ENCODE measurements around the gene UBQLN3. TPM values are rescaled to one million over a fixed set of nuclear protein-coding genes. Genes with fewer than 3 reads are reported as not detected.

Gene UBQLN3
- total RNA-seq, 4 donors from 2014 or later = 0.56 to 2.0 (median 1.6) TPM

- WGBS, 2 donors = 50 to 61% methylated on average over 1 of the region's 1 CpG
- intact Hi-C loops (cut with DNase I) = no loop called here
- DNase-seq = no peak
Observed at GRCh38 chr11:5548440-5548839, 38.7 kb upstream of the UBQLN3 start, which contains the start of gene OR52H1. OR52H1 (minus strand) TSS chr11:5548540; CDS start chr11:5545505, 3,035 bp downstream.

GRCh38 chr11:5547982-5548381 is 38.2 kb upstream of the UBQLN3 start:
- Histone ChIP-seq H3K36me3 (no peaks in the 10 kb centered on the region), H3K9me3 (no peaks in the 10 kb centered on the region), H3K27me3 (no peaks in the 10 kb centered on the region), H3K4me1 (peaks cover 0 to 2% of the 10 kb centered on the region in 2 donors), H3K4me3 (replicated peaks in 1 of 3) (no peak overlapping the region), H3K27ac (no peak overlapping the region)
- intact Hi-C loops (cut with DNase I) = no loop called here
- WGBS, 2 donors = 92 to 96% methylated on average over 1 of the region's 1 CpG
- no peak for DNase-seq
- TF ChIP-seq CTCF (IDR thresholded peaks at IDR 0.05) = no peak

More at GRCh38 chr11:5548440-5548839, 38.7 kb upstream of the UBQLN3 start, which contains the start of gene OR52H1:
- H3K36me3 ChIP-seq = no peaks in the 10 kb centered on the region
- no peaks in the 10 kb centered on the region for H3K9me3 ChIP-seq
- no peak within 1 kb of the TSS for H3K4me3 ChIP-seq (replicated peaks in 1 of 3)
- no peak for TF ChIP-seq POLR2A (IDR thresholded peaks at IDR 0.05)
- no peak for TF ChIP-seq CTCF (IDR thresholded peaks at IDR 0.05)
- H3K27me3 ChIP-seq = no peaks in the 10 kb centered on the region
- no peak within 1 kb of the TSS for H3K27ac ChIP-seq
- peaks cover 0 to 4% of the 10 kb centered on the region in 2 donors for H3K4me1 ChIP-seq

- intact Hi-C loops (cut with DNase I) = no loop called here
- H3K4me1 ChIP-seq = no peaks in the 10 kb centered on the region
- H3K27ac ChIP-seq = no peak overlapping the region
- no peaks in the 10 kb centered on the region for H3K27me3 ChIP-seq
- TF ChIP-seq CTCF (IDR thresholded peaks at IDR 0.05) = no peak
- no peak for TF ChIP-seq POLR2A (IDR thresholded peaks at IDR 0.05)
- H3K36me3 ChIP-seq = no peaks in the 10 kb centered on the region
- 90 to 93% methylated on average over 3 of the region's 3 CpGs for WGBS, 2 donors
- no peak overlapping the region for H3K4me3 ChIP-seq (replicated peaks in 1 of 3)
- no peaks in the 10 kb centered on the region for H3K9me3 ChIP-seq
- no peak for DNase-seq
Observed at GRCh38 chr11:5546457-5546856, 36.7 kb upstream of the UBQLN3 start.

- 30 to 48% methylated on average over 1 of the region's 1 CpG for WGBS, 2 donors
- no peak for DNase-seq
Observed at GRCh38 chr11:5541427-5541826, 31.7 kb upstream of the UBQLN3 start.

GRCh38 chr11:5536482-5536881 is 26.7 kb upstream of the UBQLN3 start:
- no peak overlapping the region for H3K27ac ChIP-seq
- intact Hi-C loops (cut with DNase I) = no loop called here
- H3K4me3 ChIP-seq (replicated peaks in 1 of 3) = no peak overlapping the region
- H3K27me3 ChIP-seq = no peaks in the 10 kb centered on the region
- no peaks in the 10 kb centered on the region for H3K4me1 ChIP-seq
- DNase-seq = no peak
- no peak for TF ChIP-seq CTCF (IDR thresholded peaks at IDR 0.05)
- no peak for TF ChIP-seq POLR2A (IDR thresholded peaks at IDR 0.05)
- no peaks in the 10 kb centered on the region for H3K36me3 ChIP-seq
- no peaks in the 10 kb centered on the region for H3K9me3 ChIP-seq

More at GRCh38 chr11:5541427-5541826, 31.7 kb upstream of the UBQLN3 start:
- Histone ChIP-seq H3K36me3 (no peaks in the 10 kb centered on the region), H3K27ac (no peak overlapping the region), H3K27me3 (no peaks in the 10 kb centered on the region), H3K4me3 (replicated peaks in 1 of 3) (no peak overlapping the region), H3K9me3 (no peaks in the 10 kb centered on the region), H3K4me1 (no peaks in the 10 kb centered on the region)
- TF ChIP-seq CTCF (IDR thresholded peaks at IDR 0.05) (no peak), POLR2A (IDR thresholded peaks at IDR 0.05) (no peak)
- intact Hi-C loops (cut with DNase I) = no loop called here
